ENCODE results near the gene PIBF1.

Gene PIBF1

GRCh38 chr13:72960114-72960513 lies 178.2 kb downstream of the PIBF1 start:
- TF ChIP-seq CTCF (IDR thresholded peaks at IDR 0.05; ENCODE audit: low read depth, low read length): no peak
- no peak overlapping the region for H3K4me3 ChIP-seq (ENCODE audit: low read depth, low read length)

DNA sequence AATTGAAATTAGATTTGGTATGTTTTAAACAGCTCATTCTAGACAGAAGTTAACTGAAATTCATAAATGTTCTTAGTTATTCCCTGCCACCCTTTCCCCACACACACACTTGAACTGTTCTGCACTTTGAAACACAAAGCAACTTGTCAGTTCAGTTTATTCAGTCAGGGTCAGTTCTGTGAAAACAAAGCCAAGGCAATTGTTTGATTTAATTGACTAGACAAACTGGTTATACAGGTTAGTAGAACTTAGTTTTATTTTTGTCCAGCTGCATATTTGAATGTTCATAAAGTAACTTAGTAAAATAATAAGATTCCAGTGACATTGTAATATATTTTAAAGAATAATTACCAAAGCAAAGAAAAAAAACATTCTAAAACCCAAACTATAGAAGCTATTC lies 178.6 kb downstream of the PIBF1 start:
- TF ChIP-seq CTCF (IDR thresholded peaks at IDR 0.05; ENCODE audit: low read depth, low read length): no peak
- no peak overlapping the region for H3K4me3 ChIP-seq (ENCODE audit: low read depth, low read length)

DNA sequence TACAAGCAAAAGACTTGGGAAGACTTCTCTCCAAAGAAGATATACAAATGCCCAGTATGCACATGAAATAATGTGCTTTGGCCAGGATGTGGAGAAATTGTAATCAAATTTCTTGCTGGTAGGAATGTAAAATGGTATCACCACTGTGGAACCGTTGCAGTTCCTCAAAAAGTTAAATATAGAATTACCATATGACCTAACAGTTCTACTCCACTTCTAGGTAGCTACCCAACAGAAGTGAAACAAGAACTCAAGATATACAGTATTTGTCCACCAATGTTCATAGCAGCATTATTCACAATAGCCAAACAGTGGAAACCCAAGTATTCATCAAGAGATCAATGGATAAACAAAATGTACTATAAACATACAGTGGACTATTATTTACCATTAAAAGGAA lies 181.8 kb downstream of the PIBF1 start:
- no peak for TF ChIP-seq CTCF (IDR thresholded peaks at IDR 0.05; ENCODE audit: low read depth, low read length)
- H3K4me3 ChIP-seq (ENCODE audit: low read depth, low read length): no peak overlapping the region

DNA sequence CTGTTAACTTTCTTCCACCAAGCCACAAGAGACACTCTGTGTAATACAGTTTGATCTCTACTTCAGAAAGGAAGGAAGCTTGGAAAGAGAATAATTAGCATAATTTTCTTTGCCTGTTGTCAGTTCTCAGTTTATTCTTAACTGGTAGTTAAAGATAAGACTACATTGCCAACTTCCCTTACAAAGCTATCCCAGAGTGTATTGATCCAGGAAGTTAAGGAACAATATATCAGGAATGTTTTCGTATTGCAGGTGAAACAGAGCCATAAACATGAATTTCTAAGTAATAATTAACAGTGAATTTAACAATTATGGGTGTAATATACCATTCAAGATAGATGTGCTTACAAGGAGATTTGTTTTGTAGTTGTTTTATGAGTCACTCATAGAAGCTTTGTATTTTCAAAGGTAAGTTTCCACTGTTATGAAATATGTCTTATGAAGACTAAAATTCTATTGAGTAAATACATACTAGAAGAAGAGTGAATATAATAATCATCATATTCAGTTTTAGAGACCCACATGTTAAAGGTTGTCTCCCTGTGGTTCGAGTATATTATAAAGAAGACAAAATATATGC lies 188.5 kb downstream of the PIBF1 start:
- no peak overlapping the region for H3K4me3 ChIP-seq (ENCODE audit: low read depth, low read length)
- no peak for TF ChIP-seq CTCF (IDR thresholded peaks at IDR 0.05; ENCODE audit: low read depth, low read length)

DNA sequence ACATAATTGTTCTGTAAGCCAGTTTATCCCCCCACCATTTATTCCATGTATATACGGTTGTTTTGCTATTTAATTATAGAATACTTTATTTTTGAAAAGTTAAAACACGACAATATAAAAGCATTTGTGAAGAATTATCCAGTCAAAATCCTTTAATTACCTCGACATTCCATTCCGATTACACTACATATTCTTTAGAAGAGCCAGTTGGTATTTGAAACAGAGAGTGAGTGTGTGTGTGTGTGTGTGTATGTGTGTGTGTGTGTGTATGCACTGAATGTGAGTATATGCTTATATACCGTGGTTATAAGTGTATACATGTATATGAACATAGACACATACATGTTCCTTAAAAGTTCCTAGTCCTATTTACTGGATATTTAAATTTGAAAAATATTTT lies 189.0 kb downstream of the PIBF1 start:
- H3K4me3 ChIP-seq (ENCODE audit: low read depth, low read length): no peak overlapping the region
- no peak for TF ChIP-seq CTCF (IDR thresholded peaks at IDR 0.05; ENCODE audit: low read depth, low read length)

- no peak overlapping the region for H3K4me3 ChIP-seq (ENCODE audit: low read depth, low read length)
- TF ChIP-seq CTCF (IDR thresholded peaks at IDR 0.05; ENCODE audit: low read depth, low read length): no peak
Measured at GRCh38 chr13:72973234-72973633, 191.3 kb downstream of the PIBF1 start.

DNA sequence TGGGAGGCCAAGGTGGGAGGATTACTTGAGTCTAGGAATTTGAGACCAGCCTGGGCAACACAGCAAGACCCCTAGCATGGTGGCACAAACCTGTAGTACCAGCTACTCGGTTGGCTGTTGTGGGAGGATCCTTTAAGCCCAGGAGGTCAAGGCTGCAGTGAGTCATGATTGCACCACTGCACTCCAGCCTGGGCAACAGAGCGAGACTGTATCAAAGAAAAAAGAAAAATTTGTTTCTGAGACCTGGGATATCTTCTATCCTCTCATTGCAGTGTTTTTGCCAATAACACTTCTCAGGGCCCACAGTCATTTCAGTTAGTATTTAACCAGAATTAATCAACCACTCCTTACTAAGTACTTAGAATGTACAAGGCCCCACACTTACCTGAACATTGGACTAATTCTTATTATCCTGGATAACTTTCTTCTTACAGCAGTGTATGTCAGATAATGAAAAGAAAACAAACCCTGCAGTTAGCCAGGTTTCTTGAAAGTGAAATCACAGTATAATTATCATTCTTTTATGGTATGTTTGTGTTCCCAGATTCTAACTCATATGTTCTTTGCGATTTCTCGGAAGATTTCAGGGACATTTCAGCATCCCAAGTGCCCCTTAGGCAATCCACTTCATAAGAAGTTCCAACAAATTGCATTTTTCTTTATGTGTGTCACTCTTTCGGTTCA lies 201.3 kb downstream of the PIBF1 start:
- TF ChIP-seq CTCF (IDR thresholded peaks at IDR 0.05; ENCODE audit: low read depth, low read length): no peak
- no peak overlapping the region for H3K4me3 ChIP-seq (ENCODE audit: low read depth, low read length)
